HG03045 (cell line): Measurements from ENCODE around the gene STPG1.

Experiments
- ATAC-seq: cut with Tn5 transposase; IDR thresholded peaks from one replicate; pipeline ENCODE4 v1.9.1; 2021; ENCODE audit warnings: mild to moderate bottlenecking, moderate library complexity; ENCODE audit not compliant: unreplicated experiment

The STPG1 gene

DNA sequence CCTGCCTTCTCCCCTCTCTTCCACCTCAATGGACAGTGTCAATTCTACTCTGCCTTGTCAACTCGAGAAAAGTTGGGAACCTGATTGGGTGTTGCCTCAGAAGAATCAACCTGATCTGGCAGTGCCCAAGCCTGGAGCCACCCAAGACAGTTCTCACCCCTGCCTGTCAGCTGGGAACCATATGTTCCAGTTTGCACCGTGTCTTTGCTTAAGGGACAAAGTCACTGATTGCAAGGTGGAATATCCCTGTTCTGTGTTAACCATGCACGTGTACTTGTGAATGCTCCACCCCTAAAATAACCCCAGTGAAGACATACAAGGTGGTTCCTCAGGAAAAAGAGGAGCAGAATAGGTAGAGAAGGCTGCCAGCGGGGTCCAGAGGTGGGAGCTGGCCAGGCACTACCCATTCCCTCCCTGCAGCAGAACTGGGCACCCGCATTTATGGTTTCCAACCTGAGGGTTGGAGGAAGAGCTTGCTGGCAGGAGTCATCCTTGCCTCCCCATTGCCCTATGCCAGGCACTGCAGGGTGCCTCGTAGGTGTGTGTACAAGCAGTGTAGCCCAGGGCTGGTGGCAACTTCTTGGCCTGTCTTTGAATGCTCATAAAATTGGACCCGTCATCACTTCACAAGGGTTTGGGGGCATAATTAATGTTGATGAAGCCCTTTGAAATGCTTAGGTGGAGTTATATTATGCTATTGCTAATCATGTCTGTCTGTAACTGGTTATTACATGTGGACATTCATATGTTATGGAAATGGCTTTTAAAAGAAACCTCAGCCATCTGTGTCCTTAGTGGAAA, 13.4 kb upstream of the STPG1 start:
- no peak for ATAC-seq

DNA sequence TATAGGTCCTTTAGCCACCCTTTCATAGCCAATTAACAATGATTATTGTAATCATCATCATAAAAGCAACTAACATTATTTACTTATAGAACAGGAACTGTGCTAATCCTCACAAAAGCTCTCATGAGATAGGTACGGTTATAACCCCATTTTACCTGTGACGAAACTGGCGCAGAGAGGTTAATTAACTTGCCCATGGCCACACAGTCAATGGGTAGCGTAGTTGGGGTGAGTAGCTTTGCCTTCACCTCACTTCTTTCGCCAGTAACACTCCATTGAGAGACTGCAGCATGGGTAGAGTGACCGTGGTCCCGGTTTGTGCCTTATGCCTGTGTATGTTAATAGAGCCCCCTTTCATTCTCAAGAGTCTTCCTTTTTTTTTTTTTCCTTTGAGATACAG, 12.3 kb upstream of the STPG1 start:
- ATAC-seq = no peak

DNA sequence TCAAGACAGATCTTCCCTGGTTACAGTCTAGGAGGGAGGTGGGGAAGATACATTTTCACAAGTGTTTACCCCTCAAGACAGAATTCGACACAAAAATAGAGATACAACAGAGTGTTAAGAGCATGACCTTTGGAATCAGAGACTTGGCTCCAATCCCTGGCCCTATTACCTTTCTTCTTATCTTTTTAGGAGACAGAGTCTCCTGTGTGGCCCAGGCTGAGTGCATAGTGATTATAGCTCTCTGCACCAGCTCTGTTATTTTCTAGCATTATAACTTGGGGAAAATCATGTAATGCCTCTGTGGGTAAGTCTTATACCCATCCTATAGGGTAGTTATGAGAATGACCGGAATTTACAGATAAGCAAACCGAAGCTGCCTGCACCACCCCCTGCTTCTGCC, 11.9 kb upstream of the STPG1 start:
- no peak for ATAC-seq

DNA sequence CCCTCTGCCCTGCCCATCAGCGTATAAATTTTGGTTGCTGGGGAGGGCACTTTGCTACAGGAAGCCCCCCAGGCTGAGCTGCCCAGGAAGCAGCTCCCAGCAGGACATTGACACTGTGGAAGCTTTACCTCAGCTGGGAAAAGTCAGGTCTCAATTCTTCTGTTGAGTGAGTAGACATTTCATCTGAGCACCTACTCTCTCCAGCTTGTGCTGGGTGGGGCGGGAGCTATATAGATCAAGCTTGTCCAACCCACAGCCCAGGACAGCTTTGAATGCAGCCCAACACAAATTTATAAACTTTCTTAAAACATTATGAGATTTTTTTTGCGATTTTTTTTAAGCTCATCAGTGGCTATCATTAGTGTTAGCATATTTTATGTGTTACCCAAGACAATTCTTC, 11.4 kb upstream of the STPG1 start:
- ATAC-seq = no peak

DNA sequence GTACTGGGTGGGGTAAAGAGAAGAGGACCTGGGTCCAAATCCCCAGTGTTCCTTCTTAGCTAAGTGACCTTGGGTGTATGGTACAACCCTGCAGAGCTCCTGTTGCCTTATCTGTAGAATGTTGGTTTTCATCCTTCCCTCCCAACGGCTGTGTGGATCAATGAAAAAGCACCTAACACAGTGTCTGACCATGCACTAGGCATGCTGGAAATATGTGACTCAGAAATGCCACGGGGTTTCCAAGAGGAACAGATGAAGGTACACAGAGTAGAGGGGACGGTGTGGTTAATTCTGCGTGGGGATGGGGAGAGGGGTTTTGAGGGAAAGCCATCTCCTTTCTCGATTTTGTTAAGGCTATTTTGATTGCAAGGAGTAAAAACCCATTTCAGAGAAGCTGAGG, 10.6 kb upstream of the STPG1 start:
- ATAC-seq = no peak

DNA sequence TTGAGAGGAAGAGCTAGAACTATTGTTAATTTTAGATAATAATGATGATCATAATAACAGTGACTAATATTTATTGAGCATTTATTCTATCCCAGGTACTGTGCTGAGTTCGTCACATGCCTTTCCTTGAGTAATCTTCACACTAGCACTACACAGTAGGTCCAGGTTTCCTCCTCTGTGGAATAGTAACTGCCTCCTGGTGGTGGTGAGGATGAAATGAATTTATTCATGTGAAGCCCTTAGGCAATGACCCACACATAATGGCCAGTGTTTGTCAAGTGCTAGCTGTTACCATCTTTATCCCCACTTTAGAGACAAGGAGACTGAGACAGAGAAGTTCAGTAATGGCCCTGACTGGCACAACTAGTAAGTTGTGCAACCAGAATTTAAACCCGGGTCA, 7.9 kb upstream of the STPG1 start:
- no peak for ATAC-seq

DNA sequence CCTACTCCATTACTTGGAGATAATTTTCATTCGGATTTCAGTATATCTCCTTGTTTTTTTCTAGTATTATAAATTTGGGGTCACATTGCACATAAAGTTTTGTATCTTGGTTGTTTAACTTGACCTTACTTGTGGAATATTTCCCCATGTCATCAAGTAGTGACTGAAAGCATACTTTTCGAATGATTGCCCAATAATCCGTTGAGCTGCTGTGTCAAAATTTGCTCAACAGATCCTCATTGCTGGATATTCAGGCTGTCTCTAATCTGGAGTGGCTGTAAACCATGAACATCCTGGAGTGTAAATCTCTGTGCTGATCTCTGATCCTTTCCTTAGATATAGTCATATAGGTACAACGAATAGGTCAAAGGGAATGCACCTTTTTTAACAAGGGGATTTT, 7.0 kb upstream of the STPG1 start:
- no peak for ATAC-seq

DNA sequence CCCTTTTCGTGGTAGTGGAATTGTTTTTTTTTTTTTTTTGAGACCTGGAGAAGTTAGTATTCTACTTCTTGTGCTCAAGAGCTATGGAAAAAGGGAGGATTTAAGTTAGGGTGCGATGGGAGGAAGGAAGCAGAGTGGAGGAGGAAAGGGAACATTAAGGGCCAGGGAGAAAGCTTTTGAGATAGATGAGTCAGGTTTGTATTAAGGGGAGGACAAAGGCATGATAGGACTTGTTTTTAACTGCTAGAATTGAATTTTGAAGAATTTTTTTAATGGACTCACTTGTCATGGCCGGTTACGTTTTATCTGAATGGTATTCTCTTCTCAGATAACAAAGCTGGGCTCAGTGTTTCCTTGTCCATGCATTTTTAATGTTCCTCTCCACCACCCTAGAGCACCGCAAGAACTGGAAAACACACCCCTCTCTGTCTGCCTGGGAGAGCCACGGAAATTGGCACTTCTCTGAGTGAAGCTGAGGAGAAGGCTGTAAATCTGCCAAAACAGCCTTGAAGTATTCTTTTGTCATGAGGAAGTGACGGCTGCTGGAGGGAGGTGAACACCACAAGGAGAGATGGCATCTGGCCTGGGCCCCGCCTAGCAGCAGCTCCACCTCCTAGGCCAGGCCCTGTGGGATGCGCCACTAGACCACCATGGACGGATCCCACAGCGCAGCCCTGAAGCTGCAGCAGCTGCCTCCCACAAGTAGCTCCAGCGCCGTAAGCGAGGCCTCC, 5.5 kb upstream of the STPG1 start:
- no peak for ATAC-seq

DNA sequence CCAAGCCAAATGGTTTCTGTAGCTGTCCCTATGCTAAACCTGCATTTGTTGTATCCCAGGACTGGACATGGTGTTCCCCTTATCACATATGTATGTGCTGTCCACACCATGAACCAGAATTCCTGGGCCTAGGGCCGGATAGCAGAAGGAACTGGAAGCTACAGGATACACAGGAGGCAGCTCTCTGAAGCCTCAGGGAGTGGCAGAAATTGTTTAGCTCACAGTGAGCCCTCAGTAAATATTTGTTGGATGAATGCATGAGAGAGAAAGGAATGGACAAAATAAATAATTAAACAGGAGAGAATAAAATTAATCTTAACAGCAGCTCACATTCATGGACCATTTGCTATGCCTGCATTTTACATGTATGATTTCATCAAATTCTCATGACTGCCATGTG, 4.1 kb upstream of the STPG1 start:
- ATAC-seq = no peak

DNA sequence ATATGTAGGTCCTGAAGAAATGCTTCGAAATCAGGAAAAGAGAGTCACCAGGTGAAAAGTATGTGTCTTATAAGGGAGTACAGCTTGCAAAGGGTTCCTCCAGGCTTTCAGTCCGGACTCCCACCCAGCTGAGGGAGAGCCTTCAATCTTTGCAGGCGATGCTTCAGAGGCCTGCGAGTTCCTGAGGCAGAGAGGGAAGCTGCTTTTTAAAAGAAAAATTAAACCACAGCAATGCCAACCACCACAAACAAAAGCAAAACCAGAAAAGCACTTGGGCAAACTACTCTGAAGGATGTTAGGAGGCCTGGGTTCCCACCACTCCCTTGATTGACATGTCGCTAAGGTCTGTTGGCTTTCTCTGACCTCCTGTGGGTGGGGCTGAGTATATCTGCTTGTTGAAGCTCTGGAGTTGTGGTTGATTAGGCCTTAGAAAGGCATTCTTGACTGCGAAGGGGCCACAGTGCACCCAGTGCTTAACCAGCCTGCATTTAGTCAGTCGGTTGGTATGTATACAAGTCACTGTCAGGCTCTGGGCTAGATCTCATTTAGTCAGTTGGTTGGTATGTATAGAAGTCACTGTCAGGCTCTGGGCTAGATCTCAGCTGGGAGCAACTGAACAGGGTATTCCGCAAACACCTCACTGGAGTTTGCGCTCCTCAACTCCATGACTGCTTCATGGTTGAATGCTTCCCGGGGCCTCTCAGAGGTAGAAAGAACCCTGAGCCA, 3.2 kb upstream of the STPG1 start:
- ATAC-seq = no peak

DNA sequence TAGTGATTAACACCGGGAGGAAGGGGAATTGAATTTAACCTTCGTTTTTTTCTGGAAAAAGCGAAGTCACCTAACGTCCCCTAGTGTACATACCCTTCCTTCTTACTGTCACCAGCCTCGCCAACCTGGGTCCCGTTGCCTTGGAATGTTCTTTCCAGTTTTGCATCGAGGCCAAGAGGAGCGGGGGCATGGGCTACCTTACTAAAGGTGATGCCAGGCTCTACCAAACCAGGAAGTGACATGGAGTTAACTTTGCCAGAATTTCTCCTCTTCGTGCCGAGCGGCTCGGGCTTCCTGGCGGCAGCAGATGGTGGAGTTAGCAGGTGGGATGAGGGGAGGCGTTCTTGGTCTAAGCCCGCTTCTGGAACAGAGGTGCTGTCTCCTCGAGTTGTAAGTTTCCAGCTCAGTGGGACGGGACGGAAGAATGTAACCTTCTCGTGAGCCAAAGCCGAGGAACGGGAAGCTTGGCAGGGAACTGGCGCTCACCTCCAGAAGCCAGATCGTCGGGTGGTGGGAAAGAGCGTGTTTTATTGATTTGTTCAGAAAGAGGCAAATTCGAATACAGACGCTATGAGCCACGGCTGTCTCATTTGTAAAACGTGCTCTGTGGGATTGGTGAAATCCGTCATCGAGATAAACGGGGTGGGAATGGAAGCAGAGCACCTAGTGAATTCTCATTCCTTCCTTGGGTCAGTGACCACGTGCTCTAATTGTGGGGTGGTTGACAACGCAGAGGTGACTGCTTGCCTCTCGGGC, 2.5 kb upstream of the STPG1 start:
- ATAC-seq = peak; percentile 11

DNA sequence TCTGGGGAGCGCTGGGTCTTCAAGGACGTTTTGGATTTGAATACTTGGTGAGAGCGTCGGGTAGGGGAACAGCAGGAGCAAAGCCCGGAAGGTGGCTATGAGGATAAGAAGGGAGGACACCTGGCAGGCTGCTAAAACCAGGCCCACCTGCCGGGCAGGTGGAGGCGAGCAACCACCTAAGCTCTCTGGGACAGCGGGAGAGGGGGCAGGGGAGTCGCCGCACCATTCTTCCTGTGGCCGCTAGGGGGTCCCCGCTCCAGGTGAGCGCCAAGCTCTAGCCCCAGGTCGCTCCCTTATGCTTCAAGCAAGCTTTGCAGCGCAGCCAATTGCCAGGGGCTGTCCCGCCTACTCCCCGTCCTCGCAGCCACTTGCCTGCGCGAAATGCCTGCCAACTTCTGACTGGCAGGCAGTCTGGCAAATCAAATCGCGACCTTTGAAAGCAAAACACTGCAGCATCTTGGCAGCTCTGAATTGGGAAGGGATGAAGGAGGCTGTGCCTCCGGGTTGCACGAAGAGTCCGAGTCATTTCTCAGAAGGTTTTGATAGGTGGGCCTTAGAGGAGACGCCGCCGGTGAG, 1.8 kb upstream of the STPG1 start, which contains the start of gene NIPAL3:
NIPAL3 (plus strand) TSS at position 469 of the 576 bp plus-strand sequence. CDS start 3,746 bp downstream, outside the sequence.
- peak; percentile 94 for ATAC-seq

DNA sequence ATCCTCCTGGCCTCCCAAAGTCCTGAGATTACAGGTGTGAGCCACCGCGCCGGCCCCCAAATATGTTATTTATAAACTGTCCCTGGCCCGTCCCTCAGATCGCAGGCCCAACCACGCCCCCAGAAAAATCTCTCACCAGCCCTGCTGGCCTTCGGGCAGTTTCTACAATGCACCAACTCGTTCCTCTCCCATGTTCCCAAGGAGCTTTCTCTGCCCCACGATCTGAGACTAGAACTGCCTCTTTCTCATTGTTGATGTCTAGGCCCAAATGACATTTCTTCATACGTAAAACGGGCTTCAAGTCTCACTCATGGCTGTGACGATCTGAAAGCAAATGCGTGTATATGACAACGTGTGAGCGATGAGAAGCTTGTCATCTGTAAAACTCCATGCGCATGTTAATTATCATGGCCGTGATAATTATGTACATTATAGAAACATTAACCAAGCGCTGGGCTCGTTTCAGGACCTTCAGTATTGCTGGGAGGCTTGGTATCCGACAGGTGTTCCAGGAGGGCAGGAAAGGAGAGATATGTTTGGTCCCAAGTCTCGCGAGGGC, 1.3 kb upstream of the STPG1 start:
- no peak for ATAC-seq

DNA sequence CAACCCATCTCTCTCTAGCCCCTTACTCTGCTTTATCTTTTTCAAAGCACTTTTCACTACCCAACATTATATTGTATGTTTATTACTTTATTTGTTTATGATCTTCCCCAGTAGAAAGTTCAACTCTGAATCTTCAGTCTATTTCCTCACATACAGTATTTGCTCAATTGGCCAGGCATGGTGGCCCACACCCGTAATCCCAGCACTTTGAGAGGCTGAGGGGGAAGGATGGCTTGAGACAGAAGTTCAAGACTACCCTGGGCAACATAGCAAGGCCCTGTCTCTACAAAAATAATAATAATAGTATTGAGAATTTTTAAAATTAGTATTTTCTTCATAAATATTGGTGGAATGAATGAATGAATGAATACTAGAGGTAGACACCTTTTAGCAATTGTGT, 1.2 kb downstream of the STPG1 start:
- ATAC-seq = no peak

DNA sequence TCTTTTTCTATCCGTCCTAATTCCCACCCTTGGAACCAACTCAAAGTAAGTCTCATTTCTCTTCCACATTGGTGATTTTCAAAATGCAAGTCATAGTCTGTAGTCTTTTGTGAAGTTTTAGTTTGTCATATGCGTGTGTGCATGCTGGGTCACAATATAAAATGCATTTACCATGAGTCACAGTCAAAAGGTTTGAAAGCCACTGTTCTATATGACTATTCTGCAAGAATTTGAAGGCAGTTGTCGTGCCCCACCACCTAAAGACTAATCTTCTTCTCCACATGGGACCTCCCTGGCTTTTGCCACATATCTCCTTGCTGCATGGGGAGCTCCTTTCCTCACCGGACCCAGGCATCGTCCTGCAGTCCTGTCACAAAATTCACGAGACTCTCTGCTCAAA, 1.6 kb downstream of the STPG1 start:
- ATAC-seq = no peak

DNA sequence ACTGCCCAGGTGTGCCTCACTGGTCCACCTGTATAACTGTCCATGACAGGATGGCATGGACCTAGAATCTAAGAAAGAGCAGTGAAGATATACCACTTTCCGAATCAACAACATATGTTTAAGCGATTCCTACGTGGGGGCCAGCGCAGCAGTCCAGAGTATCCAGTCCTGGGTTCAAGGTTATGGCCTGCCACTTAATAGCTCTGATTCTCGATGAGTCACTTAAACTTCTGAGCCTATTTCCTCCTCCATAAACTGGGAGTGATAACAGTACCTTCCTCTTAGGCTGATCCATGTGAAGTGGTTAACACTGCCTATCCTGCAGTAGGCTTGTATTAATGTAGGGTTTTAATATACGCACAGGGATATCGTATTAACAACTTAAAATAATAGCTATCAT, 2.8 kb downstream of the STPG1 start:
- ATAC-seq = no peak

DNA sequence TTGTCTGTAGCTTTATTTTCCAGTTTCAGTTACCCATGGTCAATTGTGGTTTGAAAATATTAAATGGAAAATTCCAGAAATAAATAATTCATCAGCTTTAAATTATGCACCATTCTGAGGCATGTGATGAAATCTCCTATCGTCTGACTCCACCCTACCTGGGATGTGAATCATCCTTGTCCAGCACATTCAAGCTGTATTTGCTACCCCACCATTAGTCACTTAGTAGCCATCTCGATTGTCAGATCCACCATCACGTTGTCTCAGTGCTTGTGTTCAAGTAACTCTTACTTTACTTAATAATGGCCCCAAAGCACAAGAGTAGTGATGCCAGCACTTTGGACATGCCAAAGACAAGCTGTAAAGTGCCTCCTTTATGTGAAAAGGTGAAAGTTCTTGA, 4.0 kb downstream of the STPG1 start:
- ATAC-seq = no peak

DNA sequence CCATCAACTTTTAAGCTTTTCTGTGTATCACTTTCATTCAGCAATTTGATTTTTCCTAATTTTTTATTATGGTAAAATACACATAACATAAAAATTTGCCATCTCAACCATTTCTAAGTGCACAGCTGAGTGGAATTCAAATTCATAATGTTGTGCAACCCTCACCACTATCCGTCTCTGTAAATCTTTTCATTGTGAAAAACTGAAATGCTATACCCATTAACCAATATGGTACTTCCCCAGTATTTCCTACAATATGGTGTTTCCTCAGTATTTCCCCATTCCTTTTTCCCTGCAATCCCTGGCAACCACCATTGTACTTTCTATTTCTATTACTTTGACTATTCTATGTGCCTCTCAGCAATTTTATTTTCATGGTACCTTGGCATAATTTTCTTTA, 6.8 kb downstream of the STPG1 start:
- ATAC-seq = no peak

DNA sequence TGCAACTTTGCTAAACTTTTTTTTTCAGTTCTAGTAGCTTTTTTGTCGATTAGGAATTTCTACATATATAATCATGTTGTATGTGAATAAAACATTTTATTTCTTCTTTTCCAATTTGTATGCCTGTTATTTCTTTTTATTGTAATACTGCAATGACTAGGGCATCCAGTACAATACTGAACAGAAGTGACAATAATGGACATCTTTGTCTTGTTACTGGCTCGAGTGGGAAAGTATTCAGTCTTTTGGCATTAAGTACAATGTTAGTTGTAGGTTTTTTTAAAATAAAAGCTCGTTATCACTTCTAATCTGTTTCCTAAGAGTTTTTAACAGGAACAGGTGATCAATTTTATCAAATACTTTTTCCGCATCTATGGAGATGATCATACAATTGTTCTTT, 9.8 kb downstream of the STPG1 start:
- no peak for ATAC-seq

DNA sequence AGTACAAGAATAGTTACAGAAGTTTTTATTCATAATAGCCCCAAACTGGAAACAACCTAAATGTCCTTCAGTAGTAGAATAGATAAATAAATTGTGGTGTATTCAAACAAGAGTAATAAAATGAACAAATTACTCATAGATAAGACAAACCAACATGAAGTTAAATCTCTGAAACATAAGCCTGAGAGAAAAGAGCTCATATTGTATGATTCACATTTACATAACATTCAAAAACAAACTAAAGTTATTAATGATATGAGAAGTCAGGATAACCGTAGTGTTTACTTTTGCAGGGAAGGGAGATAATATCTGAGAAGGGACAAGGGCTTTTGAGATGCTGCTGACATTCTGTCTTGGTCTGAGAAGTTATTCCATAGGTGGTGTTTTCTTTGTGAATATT, 13.5 kb downstream of the STPG1 start:
- ATAC-seq = no peak
